Hematopoietic multipotent progenitor cell treated with erythropoietin and hydrocortisone succinate and interleukin-3 and kit ligand, for 17 days (in vitro differentiated cells): ENCODE measurements around the gene PLEKHM1.

Experiments used
- DNase-seq: peaks from one replicate; pipeline ENCODE4 v3.0.0-alpha.2; 2015; ENCODE audit warnings: low spot score

PLEKHM1 gene

GRCh38 chr17:45398800-45399199, 91.7 kb downstream of the PLEKHM1 start:
- DNase-seq, result no peak

DNA sequence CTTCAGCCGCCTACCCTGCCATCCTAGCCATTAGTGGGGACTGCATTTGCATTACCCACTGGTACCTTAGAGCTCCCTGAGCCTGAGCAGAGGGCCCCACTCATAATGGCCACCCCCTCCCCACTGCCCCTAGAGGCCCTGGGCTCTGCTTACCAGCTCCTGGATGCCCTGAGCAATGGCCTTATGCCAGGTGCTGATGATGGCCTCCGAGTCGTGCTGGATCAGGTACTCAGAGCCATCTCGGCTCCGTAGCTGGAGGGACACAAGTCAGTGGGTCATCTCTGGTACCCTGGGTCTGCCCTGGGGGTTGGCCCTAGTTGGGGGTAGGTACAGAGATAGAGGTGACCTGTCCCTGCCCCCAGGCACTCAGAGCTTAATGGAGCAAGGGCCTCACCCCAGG, 92.7 kb downstream of the PLEKHM1 start:
- DNase-seq, result no peak

DNA sequence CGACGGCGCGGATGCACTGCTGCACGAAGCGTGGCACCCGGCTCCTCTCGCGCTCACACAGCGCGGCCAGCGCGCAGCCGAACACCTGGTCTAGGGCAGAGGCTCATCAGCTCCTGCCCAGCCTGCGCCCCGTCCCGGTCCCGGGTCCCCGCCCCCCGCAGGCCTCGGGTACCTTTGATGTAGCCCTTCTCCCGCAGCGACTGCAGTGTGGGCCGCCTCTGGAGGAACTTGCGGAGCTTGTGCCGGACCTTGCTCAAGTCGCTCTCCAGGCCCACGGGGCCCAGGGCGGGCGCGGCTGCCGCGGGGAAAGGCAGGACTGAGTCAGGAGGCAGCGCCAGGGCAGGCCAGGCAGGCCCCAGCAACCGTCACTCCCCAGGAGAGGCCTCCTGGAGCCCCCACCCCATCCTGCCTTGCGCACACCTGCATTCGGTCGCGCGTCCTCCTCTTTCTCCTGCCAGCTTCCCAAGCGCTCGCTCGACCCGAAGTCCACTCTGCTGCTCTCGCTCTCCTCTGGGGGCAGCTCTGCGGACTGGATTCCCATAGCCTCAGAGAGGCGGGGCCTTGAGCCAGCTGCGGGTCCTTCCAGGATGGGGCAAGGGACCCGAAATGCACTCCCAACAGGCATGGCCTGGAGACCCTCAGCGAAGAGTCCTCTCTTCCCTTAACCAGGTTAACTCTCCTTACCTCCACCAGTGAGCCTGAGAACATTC, 93.9 kb downstream of the PLEKHM1 start:
- DNase-seq, result no peak

GRCh38 chr17:45395569-45396415, 94.7 kb downstream of the PLEKHM1 start:
- no peak for DNase-seq

DNA sequence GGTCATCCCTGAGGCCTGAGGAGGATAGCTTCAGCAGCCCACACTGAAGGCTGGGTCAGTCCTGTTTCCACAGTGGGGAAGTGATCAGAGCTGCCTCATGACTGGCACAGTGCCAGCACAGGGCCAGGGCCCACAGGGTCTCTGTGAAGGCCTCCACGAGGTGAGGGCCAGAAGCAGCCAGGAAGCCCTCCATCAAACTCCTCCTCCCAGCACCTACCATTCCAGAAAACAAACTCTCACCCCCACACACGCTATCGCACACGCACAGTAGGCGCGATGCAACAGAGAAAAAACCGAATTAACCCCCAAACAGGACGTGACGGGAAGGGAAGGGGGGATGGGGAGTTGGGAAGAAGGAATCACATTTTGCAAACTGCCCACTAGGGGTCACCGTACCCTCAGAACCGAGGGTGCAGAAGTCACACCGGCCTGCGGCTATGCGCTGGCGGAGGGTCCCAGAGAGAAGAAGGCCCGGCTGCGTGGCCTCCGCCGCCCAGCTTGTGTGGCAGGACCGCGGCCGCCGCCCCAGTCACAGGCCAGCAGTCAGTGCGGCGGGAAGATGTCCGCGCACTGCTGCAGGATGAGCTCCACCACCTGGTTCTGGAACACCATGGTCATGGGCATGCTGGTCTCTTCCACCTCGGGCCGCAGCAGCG, 95.5 kb downstream of the PLEKHM1 start:
- peak; percentile 22 for DNase-seq

- no peak for DNase-seq
Measured at GRCh38 chr17:45394564-45394912, 96.0 kb downstream of the PLEKHM1 start.

DNA sequence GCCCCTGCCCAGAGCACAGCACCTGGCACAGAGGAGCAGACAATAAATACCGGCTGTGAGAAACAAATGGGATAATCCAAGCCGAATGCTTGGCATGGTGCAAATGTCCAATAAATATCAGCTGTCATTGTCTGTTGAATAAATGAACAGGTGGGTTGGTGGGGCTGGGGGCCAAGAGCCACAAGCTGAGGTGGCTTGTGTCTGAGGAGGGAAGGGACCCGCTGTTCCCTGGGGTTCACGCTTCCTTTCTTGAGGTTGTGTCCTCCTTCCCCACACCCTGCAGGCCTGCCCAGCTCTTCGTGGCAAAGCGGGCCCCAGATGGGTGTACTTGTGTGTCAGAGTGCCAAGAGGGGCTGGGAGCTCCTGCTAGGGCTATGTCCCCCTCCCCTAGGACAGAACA, 96.4 kb downstream of the PLEKHM1 start:
- DNase-seq, result no peak

DNA sequence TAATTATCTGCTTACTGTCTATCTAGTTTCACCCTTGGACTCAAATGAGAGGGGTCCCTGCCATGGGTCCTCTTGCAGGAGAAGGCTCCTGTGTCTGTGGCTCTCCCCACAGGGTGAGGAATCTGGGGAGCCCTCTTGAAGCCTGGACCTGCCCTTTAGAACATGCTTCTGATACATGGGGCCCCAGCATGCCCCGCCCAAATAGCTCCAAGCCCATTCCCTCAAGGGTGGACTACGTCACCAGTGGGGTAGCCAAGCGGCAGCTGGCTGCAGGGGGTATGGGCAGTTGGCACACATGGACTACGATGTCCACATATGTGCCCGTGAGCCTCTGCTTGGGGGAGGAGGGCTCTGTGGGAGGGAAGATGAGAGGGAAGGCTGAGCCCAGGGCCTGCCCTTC, 97.1 kb downstream of the PLEKHM1 start:
- no peak for DNase-seq

- DNase-seq, result no peak
Measured at GRCh38 chr17:45391918-45392317, 98.6 kb downstream of the PLEKHM1 start.

DNA sequence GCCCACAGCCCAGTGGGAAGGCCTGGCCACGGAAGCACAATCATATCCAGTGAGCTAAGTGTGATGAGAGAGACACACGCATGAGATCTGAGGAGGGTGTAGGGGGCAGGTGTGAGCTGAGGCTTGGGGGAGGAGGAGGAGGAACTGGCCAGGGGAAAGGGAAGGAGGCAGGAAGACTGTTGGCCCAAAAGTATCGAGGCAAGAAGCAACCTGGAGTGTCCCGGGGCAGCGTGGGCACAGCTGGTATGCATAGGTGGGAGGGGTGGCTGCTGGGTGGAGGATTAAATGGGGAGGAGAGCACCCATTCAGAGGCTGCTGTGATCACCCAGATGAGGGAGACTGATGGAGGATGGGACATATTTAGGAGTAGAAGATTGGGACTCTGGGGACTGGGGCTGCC, 99.2 kb downstream of the PLEKHM1 start:
- DNase-seq, result no peak

DNA sequence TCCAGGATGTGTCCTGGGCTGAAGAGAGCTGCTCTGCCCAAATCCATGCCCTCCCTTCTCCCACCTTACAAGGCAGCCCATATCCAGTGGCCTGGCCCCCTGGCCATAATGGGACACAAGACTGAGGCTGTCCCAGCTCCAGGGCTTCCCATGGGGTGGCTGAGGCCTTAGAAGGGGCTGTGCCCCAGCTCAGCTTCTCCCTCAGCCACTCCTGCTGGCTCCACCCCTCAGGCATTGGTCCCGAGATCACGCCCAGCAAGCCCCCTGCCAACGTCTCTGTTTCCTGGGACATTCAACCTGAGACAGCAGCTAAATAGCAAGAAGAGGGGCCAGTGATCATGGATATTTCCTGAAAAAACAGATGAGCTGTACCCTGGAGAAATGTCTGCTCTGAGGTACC, 101.2 kb downstream of the PLEKHM1 start:
- no peak for DNase-seq

GRCh38 chr17:45388604-45389325, 101.8 kb downstream of the PLEKHM1 start:
- no peak for DNase-seq

GRCh38 chr17:45387739-45388138, 102.8 kb downstream of the PLEKHM1 start:
- no peak for DNase-seq

DNA sequence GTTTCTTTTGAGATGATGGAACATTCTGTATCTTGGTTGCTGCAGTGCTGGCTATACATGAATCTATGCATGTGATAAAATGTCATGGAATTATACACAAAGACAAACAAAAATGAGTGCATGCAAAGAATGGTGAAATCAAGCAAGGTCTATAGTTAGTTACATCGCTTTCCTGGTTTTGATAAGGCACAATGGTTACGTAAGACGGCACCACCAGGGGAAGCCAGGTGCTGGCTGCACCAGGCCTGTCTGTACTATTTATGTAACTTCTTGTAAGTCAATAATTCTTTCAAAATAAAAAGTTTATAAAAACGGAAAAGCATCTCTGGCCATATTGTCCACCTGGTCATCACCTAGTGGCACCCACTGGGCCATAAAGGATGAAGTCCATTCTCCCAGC, 104.3 kb downstream of the PLEKHM1 start:
- no peak for DNase-seq
